SU-DHL-6 (cell line): ENCODE results near the gene ENO2.

Source experiments
- H2AFZ ChIP-seq: fragments of 200-600 bp; sonication (generic); 2 replicates; pipeline ENCODE4 v1.6.1; 2014; ENCODE audit warnings: low read depth, mild to moderate bottlenecking, moderate library complexity, mixed read lengths, antibody characterized with exemption, low read length; ENCODE audit not compliant: severe bottlenecking
- H3F3A ChIP-seq: fragments of 200-600 bp; shearing (Covaris generic); 2 replicates; pipeline ENCODE4 v1.6.0; 2016; ENCODE audit warnings: antibody characterized with exemption, mild to moderate bottlenecking; ENCODE audit not compliant: insufficient read depth
- H3K27ac ChIP-seq: fragments of 200-600 bp; sonication (generic); 2 replicates; pipeline ENCODE4 v1.5.1; 2016; ENCODE audit warnings: low read depth, mild to moderate bottlenecking, low read length, moderate library complexity, mixed read lengths
- H3K27me3 ChIP-seq: fragments of 200-600 bp; sonication (generic), shearing (Covaris generic); 2 replicates; pipeline ENCODE4 v1.6.0; 2014; ENCODE audit warnings: mild to moderate bottlenecking, low read length
- H3K36me3 ChIP-seq: fragments of 200-600 bp; sonication (generic); 2 replicates; pipeline ENCODE4 v1.6.1; 2014; ENCODE audit warnings: mild to moderate bottlenecking, low read length, mixed read lengths
- H3K4me2 ChIP-seq: fragments of 300-600, 200-600 bp; shearing (Covaris generic), sonication (generic); 2 replicates; pipeline ENCODE4 v1.6.0; 2014; ENCODE audit warnings: low read length, low read depth, mild to moderate bottlenecking; ENCODE audit not compliant: poor library complexity, severe bottlenecking
- H3K4me3 ChIP-seq: fragments of 200-600 bp; sonication (generic); 2 replicates; pipeline ENCODE4 v1.5.1; 2014; ENCODE audit warnings: antibody characterized with exemption, low read length, mild to moderate bottlenecking, mixed read lengths; ENCODE audit not compliant: insufficient read depth, poor library complexity, severe bottlenecking
- H3K79me2 ChIP-seq: fragments of 200-600 bp; sonication (generic); 2 replicates; pipeline ENCODE4 v1.6.1; 2014; ENCODE audit warnings: mild to moderate bottlenecking, low read length, moderate library complexity; ENCODE audit not compliant: insufficient read depth
- H3K9ac ChIP-seq: fragments of 200-600 bp; sonication (generic); 2 replicates; pipeline ENCODE4 v1.7.0; 2014; ENCODE audit warnings: mild to moderate bottlenecking, low read length
- H3K9me2 ChIP-seq: fragments of 200-600 bp; sonication (generic); replicated peaks from 2 replicates; pipeline ENCODE4 v1.6.1; 2014; ENCODE audit warnings: low read length; ENCODE audit not compliant: insufficient read depth
- H3K9me3 ChIP-seq: fragments of 200-600 bp; sonication (generic); 2 replicates; pipeline ENCODE4 v1.6.1; 2014; ENCODE audit warnings: low read length, mixed read lengths; ENCODE audit not compliant: insufficient read depth
- H4K20me1 ChIP-seq: fragments of 200-600 bp; sonication (generic); 2 replicates; pipeline ENCODE4 v1.6.1; 2014; ENCODE audit warnings: low read depth, mild to moderate bottlenecking, antibody characterized with exemption, low read length, moderate library complexity, mixed read lengths
- CTCF ChIP-seq: fragments of 200-600 bp; sonication (generic); IDR thresholded peaks from one replicate; pipeline ENCODE4 v1.5.1; 2017; ENCODE audit warnings: antibody characterized with exemption, mild to moderate bottlenecking, low read length, moderate library complexity; ENCODE audit not compliant: insufficient read depth, poor library complexity, severe bottlenecking
- EZH2phosphoT487 ChIP-seq: fragments of 200-600 bp; sonication (generic), shearing (Covaris generic); conservative IDR thresholded peaks from 2 replicates; pipeline ENCODE4 v1.6.1; 2018; ENCODE audit warnings: mild to moderate bottlenecking, antibody characterized with exemption, low read length, moderate library complexity, mixed read lengths

Gene ENO2

GRCh38 chr12:6950401-6950801 is 36.0 kb downstream of the ENO2 start:
- H3K4me3 ChIP-seq, result no peak overlapping the region
- H3K4me2 ChIP-seq, result peak overlapping the region; percentile 61
- H3F3A ChIP-seq, result peaks cover 7% of the 10 kb centered on the region
- no peaks in the 10 kb centered on the region for H3K27me3 ChIP-seq
- H3K9me3 ChIP-seq, result no peaks in the 10 kb centered on the region
- H3K9me2 ChIP-seq, result no peaks in the 10 kb centered on the region
- H3K9ac ChIP-seq, result peak overlapping the region; percentile 55; the same call in 1 of the 2 replicates
- H3K36me3 ChIP-seq, result no peaks in the 10 kb centered on the region
- H3K79me2 ChIP-seq, result no peaks in the 10 kb centered on the region
- H3K27ac ChIP-seq, result no peak overlapping the region
- no peaks in the 10 kb centered on the region for H4K20me1 ChIP-seq
- TF ChIP-seq EZH2phosphoT487 (no peak), CTCF (peak; percentile 33)
- H2AFZ ChIP-seq, result no peak overlapping the region

GRCh38 chr12:6950811-6951540 is 36.6 kb downstream of the ENO2 start, which contains the start of gene PTPN6:
PTPN6 (plus strand) TSS chr12:6951356; CDS start chr12:6951513, 157 bp downstream.
- no peak for TF ChIP-seq CTCF
- TF ChIP-seq EZH2phosphoT487, result no peak
- H3K4me2 ChIP-seq, result peak within 1 kb of the TSS; percentile 61

GRCh38 chr12:6951551-6952120 is 37.3 kb downstream of the ENO2 start:
- Histone ChIP-seq H4K20me1 (no peaks in the 10 kb centered on the region), H3K9me3 (no peaks in the 10 kb centered on the region), H3K4me2 (peak overlapping the region; percentile 61), H3F3A (peaks cover 6% of the 10 kb centered on the region), H2AFZ (no peak overlapping the region), H3K4me3 (peak overlapping the region; percentile 45), H3K27me3 (no peaks in the 10 kb centered on the region), H3K9ac (peak overlapping the region; percentile 55), H3K79me2 (no peaks in the 10 kb centered on the region), H3K9me2 (no peaks in the 10 kb centered on the region), H3K27ac (no peak overlapping the region), H3K36me3 (no peaks in the 10 kb centered on the region)
- TF ChIP-seq EZH2phosphoT487, result no peak
- no peak for TF ChIP-seq CTCF

More at GRCh38 chr12:6950811-6951540, 36.6 kb downstream of the ENO2 start, which contains the start of gene PTPN6:
- no peaks in the 10 kb centered on the region for H4K20me1 ChIP-seq
- no peaks in the 10 kb centered on the region for H3K27me3 ChIP-seq
- no peaks in the 10 kb centered on the region for H3K9me2 ChIP-seq
- no peak within 1 kb of the TSS for H3K27ac ChIP-seq
- H3K36me3 ChIP-seq, result no peaks in the 10 kb centered on the region
- H3K79me2 ChIP-seq, result no peaks in the 10 kb centered on the region
- peak within 1 kb of the TSS; percentile 55 for H3K9ac ChIP-seq
- H3K4me3 ChIP-seq, result peak within 1 kb of the TSS; percentile 45
- H3K9me3 ChIP-seq, result no peaks in the 10 kb centered on the region
- H2AFZ ChIP-seq, result no peak within 1 kb of the TSS
- peaks cover 7% of the 10 kb centered on the region for H3F3A ChIP-seq
